Esophagus muscularis mucosa (tissue), 4 donors: ENCODE results near the gene UNC5CL. TPM values are rescaled to one million over a fixed set of nuclear protein-coding genes. Genes with fewer than 3 reads are reported as not detected.

ENCODE experiments used
- DNase-seq: peaks from one replicate; pipeline ENCODE4 v3.0.0-alpha.2; 2017; ENCODE audit errors: extremely low spot score
- H3K27ac ChIP-seq, 4 donors: fragments of 200-600 bp; sonication (generic); replicated peaks in 1 of 4; 1 replicate in 3 of 4; 2 replicates in 1 of 4; pipeline ENCODE4 v1.5.1; 2016 to 2019; ENCODE audit warnings: mild to moderate bottlenecking in 1 of 4
- H3K27me3 ChIP-seq, 4 donors: fragments of 200-600 bp; sonication (generic); one replicate each; pipeline versions ENCODE4 v1.5.1 to v1.6.0; 2016 to 2019
- H3K36me3 ChIP-seq, 4 donors: fragments of 200-600 bp; sonication (generic); one replicate each; pipeline ENCODE4 v1.5.1; 2016 to 2019
- H3K4me1 ChIP-seq, 4 donors: fragments of 200-600 bp; sonication (generic); one replicate each; pipeline ENCODE4 v1.5.1; 2016 to 2019
- H3K4me3 ChIP-seq, 4 donors: fragments of 200-600 bp; sonication (generic); 1 replicate in 2 of 4; 2 replicates in 2 of 4; pipeline ENCODE4 v1.5.1; 2016 to 2019; ENCODE audit warnings: mild to moderate bottlenecking in 4 of 4, moderate library complexity in 1 of 4
- H3K9me3 ChIP-seq, 4 donors: fragments of 200-600 bp; sonication (generic); 1 replicate in 3 of 4; 2 replicates in 1 of 4; pipeline ENCODE4 v1.5.1; 2016 to 2019
- EP300 ChIP-seq: sonication (generic); formaldehyde crosslinking; IDR thresholded peaks from one replicate; pipeline ENCODE4 v1.6.1; 2017; ENCODE audit warnings: antibody characterized with exemption
- POLR2A ChIP-seq: fragments of 450-650 bp; IDR thresholded peaks from one replicate; pipeline ENCODE4 v1.6.1; 2017; ENCODE audit warnings: antibody characterized with exemption, moderate library complexity, mild to moderate bottlenecking, low read depth
- POLR2AphosphoS5 ChIP-seq, 2 donors: sonication (generic); formaldehyde crosslinking; IDR thresholded peaks; one replicate each; pipeline ENCODE4 v1.6.1; 2017; ENCODE audit warnings: antibody characterized with exemption in 2 of 2
- WGBS: methylation state at CpG from one replicate; pipeline ENCODE4 v1.1.5; 2018; 5-methylcytosine and 5-hydroxymethylcytosine counted together
- intact Hi-C: fragments of 100-400 bp; cut with DNase I; formaldehyde crosslinking; loops from one replicate; pipeline ENCODE4 v1.15.1; 2023
- total RNA-seq, 4 donors: library from RNA; depleted of rRNA; stranded (reverse); fragments of >200 nt; gene quantifications; one replicate each; pipeline versions ENCODE4 v1.1.0 to v1.2.1, GENCODE V29; 2016
- TF ChIP-seq, protein P1 (sequence below), 3 experiments: fragments of 200-600 bp in 2 of 3; fragments of 450-650 bp in 1 of 3; sonication (generic) in 2 of 3; IDR thresholded peaks; one replicate each; pipeline ENCODE4 v1.5.1; 2017 to 2019; ENCODE audit warnings: antibody characterized with exemption in 3 of 3, mild to moderate bottlenecking in 2 of 3, moderate library complexity in 1 of 3

The UNC5CL gene
- total RNA-seq, 4 donors from 2014 or later, result 0.33 to 0.83 (median 0.60) TPM

- WGBS, result 61% methylated on average over 9 of the region's 9 CpGs
- TF ChIP-seq POLR2A, result no peak
- TF ChIP-seq, protein P1, sequence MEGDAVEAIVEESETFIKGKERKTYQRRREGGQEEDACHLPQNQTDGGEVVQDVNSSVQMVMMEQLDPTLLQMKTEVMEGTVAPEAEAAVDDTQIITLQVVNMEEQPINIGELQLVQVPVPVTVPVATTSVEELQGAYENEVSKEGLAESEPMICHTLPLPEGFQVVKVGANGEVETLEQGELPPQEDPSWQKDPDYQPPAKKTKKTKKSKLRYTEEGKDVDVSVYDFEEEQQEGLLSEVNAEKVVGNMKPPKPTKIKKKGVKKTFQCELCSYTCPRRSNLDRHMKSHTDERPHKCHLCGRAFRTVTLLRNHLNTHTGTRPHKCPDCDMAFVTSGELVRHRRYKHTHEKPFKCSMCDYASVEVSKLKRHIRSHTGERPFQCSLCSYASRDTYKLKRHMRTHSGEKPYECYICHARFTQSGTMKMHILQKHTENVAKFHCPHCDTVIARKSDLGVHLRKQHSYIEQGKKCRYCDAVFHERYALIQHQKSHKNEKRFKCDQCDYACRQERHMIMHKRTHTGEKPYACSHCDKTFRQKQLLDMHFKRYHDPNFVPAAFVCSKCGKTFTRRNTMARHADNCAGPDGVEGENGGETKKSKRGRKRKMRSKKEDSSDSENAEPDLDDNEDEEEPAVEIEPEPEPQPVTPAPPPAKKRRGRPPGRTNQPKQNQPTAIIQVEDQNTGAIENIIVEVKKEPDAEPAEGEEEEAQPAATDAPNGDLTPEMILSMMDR (IDR thresholded peaks at IDR 0.05), result no peak
- TF ChIP-seq POLR2AphosphoS5 (IDR thresholded peaks at IDR 0.05), result no peak
- no peak for TF ChIP-seq EP300
- no peak overlapping the region for H3K27ac ChIP-seq
- no peaks in the 10 kb centered on the region for H3K9me3 ChIP-seq
- no peak overlapping the region for H3K4me3 ChIP-seq
- intact Hi-C loops, result no loop called here
- H3K36me3 ChIP-seq, result no peaks in the 10 kb centered on the region
- no peaks in the 10 kb centered on the region for H3K27me3 ChIP-seq
- peaks cover 14 to 32% (median 18%) of the 10 kb centered on the region in 4 donors for H3K4me1 ChIP-seq
- DNase-seq, result no peak
Observed at GRCh38 chr6:41047745-41048732, 9.0 kb upstream of the UNC5CL start.

DNA sequence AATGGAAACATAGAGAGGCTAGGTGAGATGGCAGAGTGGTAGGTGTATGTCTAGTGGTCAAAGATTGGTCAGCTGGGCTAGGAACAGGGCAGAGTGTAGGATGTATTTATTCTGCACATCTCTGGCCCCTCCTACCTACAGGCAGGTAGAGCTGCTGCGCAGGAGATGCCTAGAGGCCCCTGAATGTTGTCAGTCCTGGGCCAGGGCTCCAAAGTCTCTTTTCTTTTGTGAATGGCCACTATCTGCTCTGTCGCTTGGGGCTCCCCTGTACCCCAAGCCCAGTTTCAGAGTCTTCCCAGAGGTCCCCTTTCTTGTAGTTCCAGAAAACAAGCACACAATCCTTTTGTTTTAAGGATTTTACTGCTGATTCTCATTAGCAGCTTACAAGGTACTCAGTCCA is 8.3 kb upstream of the UNC5CL start:
- Histone ChIP-seq H3K36me3 (no peaks in the 10 kb centered on the region), H3K4me1 (peaks cover 7 to 27% (median 12%) of the 10 kb centered on the region in 4 donors), H3K27ac (no peak overlapping the region), H3K9me3 (no peaks in the 10 kb centered on the region), H3K27me3 (no peaks in the 10 kb centered on the region), H3K4me3 (no peak overlapping the region)
- intact Hi-C loops, result no loop called here
- 94% methylated on average over 2 of the region's 2 CpGs for WGBS
- TF ChIP-seq EP300, result no peak
- no peak for TF ChIP-seq POLR2AphosphoS5 (IDR thresholded peaks at IDR 0.05)
- TF ChIP-seq, protein P1 (IDR thresholded peaks at IDR 0.05), result no peak
- no peak for TF ChIP-seq POLR2A
- no peak for DNase-seq

GRCh38 chr6:41046084-41046483 is 7.1 kb upstream of the UNC5CL start:
- intact Hi-C loops, result no loop called here
- Histone ChIP-seq H3K9me3 (no peaks in the 10 kb centered on the region), H3K36me3 (no peaks in the 10 kb centered on the region), H3K27ac (no peak overlapping the region), H3K27me3 (no peaks in the 10 kb centered on the region), H3K4me1 (peaks cover 0 to 20% (median 9%) of the 10 kb centered on the region in 4 donors), H3K4me3 (no peak overlapping the region)
- WGBS, result 88% methylated on average over 1 of the region's 1 CpG
- no peak for DNase-seq
- TF ChIP-seq, protein P1 (IDR thresholded peaks at IDR 0.05), result no peak
- TF ChIP-seq POLR2A (no peak), EP300 (no peak), POLR2AphosphoS5 (IDR thresholded peaks at IDR 0.05) (no peak)

GRCh38 chr6:41045664-41046063 is 6.6 kb upstream of the UNC5CL start:
- no peaks in the 10 kb centered on the region for H3K27me3 ChIP-seq
- DNase-seq, result no peak
- H3K4me1 ChIP-seq, result peaks cover 0 to 20% (median 9%) of the 10 kb centered on the region in 4 donors
- intact Hi-C loops, result no loop called here
- WGBS, result 73% methylated on average over 5 of the region's 5 CpGs
- H3K4me3 ChIP-seq, result no peak overlapping the region
- H3K36me3 ChIP-seq, result no peaks in the 10 kb centered on the region
- no peak for TF ChIP-seq POLR2A
- no peak for TF ChIP-seq POLR2AphosphoS5 (IDR thresholded peaks at IDR 0.05)
- no peak for TF ChIP-seq EP300
- TF ChIP-seq, protein P1 (IDR thresholded peaks at IDR 0.05), result no peak
- H3K27ac ChIP-seq, result no peak overlapping the region
- no peaks in the 10 kb centered on the region for H3K9me3 ChIP-seq
